ELF-1 (cell line): ENCODE measurements around the gene KY.

Experiments used
- DNase-seq: peaks from one replicate; pipeline ENCODE4 v3.0.0-alpha.2; 2016; ENCODE audit warnings: low read depth, low spot score

Gene KY

GRCh38 chr3:134644731-134645514, 5.9 kb downstream of the KY start:
- DNase-seq: peak; percentile 32

DNA sequence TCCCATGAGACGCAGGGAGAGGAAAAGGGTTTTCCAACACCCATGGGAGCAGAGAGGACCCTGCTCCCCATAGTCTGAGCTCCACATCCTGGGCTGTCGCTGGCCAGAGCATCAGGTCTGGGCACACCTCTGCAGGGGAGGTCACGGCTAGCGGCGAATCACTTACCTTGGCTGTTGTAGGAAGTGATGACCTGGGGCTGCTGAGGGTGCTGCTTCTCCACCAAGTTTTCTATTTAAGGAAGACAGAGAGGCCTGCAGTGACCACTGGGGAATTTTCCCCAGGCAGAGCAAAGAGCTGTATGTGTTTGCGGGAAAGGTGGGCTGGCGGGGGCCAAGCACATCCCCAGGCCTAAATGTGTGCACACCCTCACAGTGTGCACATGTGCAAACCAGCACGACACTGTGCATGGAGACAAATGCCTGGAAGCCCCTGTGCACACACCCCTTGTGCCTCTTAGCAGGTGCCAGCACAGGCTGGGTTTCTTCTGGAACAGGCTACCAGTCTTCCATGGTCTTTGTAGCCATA, 7.6 kb downstream of the KY start:
- no peak for DNase-seq

GRCh38 chr3:134642445-134643149, 8.2 kb downstream of the KY start:
- no peak for DNase-seq

GRCh38 chr3:134641671-134642300, 9.0 kb downstream of the KY start:
- no peak for DNase-seq

- DNase-seq: peak; percentile 83
Observed at GRCh38 chr3:134640872-134641470, 9.9 kb downstream of the KY start.

- DNase-seq: no peak
Observed at GRCh38 chr3:134640378-134640777, 10.4 kb downstream of the KY start.

DNA sequence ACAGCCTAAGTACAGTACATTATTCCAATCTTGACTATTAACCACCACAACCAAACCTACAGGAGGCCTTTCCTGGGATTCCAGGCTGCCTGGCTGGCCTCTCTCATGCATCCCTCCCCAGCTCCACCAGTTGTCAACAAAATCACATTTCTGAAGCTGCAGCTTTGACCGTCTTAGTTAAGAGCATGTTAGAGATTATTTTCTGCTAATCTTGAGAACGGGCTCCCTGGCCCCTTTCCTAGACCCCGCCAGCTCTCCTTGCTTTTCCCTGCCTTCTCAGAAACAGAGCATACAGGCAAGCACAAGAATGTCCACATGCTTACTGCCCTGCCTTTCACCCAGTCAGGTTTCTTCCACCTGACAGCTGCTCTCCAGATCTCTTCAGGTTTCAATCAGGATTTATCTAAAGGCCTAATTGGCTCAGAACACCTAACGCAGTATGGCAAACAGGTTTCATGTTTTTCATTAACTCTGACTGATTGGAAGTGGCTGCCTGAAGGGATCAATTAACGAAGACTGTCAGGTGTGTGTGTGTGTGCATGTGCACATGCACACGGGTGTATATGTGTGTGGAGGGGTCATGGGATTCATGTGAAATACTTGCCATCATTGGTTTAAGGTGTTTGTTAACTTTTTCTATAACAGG, 12.3 kb downstream of the KY start:
- no peak for DNase-seq

- no peak for DNase-seq
Observed at GRCh38 chr3:134636406-134636805, 14.4 kb downstream of the KY start.

DNA sequence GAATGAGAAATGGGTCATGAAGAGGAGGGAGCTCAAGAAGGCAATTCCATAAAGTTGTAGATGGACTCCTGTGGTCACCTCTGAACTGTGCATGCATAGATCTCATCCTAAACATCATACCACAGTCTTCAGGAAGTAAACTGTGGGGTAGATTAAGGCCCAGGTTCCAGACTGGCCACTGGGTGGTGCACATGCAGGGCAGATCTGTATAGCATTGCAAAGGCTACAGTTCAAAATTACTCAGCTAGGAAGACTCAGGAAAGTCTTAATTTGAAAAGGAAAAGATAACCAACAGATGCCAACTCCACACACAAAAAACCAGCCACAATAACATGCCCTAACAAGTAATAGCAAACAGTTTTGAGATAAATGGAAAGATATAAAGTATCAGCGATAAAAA, 20.3 kb downstream of the KY start:
- no peak for DNase-seq

DNA sequence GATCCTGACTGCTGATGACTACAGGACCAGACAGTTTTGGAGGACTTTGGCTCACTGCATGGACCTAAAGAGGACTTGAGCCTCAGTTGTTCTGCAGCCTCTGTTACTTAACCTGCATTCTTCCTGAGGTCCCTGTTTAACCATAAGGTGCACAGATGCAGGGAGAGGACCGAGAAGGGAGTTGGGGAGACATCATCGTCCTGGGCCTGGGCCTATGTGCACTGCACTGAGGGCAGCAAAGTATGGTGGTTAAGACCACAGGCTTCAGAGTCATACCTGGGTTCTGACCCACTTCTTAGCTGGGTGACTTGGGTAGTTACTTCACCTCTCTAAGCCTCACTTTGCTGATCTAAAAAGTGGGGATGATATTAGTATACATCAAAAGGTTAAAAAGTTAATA, 21.9 kb downstream of the KY start:
- DNase-seq: no peak

DNA sequence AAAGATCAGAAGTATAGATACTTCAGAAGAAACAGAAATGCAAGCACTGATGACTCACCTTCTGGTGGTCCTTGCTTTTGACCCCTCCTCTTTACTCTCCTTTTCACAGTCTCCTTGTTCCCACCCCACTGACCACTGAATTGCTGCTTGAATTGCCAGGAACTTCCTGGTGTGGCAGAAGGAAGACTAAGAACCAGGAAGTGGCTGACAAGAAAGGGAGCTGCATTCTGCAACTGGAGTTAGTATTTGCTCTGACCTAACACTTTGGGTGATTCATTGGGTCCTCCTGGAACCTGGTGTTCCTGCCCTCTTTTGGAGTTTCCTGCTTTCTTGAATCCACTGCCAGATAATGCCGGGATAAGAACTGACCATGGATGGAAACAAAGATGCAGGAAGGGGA, 23.0 kb downstream of the KY start:
- DNase-seq: no peak

DNA sequence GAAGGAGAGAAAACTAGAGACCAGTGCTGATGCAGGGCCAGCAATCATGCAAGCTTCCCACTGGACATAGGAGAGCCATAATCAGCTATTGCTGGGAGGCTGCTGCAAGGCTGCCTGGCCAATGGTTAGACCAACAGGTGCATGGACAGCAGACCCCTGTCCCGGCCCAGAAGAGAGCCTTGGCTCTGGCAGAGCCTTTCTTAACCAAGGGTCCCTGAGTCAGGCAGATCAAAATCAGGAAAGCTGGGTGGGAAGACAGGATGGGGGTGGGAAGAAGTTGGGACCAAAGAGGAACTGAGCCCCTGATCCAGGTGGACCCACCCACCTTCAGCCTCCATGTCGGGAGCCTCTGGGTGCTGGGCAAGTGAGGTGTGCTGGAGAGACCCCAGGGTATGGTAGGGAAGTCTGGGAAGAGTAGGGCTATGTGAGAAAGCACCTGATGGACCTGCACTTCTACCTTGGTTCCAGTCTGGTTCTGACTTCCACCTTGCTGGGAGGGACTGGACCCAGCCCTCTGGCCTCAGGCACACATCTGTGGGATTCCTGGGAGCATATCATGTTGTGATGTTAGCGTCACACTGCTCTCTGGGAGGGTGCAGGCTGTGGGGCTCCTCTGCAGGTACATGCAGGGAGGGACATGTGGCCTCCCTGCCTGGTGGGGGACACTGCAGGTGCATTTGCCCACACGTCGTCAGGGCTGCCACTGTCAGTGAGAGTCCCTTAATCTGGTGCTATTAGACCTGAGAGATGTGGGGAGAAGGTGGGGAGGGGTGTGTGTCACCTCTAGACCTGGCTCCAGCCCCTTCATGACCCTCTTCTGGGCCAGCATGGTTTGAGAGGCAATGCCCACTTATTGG, 24.7 kb downstream of the KY start:
- no peak for DNase-seq

GRCh38 chr3:134625462-134625861, 25.4 kb downstream of the KY start:
- no peak for DNase-seq

DNA sequence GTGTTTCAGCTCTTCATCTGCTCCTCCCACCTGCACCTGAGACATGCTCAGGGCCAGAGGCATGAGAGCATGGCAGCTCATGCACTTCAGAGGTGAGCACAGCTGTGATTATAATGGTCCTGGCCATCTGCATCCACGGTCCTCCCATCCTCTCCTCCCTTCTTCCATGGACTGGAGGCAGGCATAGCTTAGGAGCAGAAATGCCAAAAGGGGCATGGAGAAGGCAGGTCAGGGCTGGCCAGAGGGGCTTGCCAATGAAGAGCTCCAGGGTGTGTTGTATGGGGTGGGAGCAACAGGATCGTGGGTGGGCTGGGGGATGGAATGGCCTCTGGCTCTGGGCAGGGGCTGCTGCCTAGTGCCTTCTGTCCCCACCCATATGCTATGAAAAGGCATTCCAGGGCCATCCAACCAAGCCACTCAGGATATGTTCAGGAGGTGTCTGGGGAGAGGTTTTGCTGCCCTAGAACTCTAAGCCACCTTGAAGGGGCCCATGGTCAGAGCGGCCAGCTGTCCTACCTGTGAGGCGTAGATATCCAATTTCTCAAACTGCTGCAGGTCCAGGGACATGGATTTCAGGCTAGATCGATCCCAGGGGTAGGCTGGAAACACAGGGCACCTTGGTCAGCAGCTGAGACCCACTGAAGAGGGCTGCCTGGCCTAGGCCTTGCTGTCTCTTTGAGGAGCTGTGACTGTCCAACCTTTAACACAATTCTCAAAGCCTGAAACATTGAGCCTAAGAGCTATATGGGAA, 26.1 kb downstream of the KY start:
- DNase-seq: no peak

DNA sequence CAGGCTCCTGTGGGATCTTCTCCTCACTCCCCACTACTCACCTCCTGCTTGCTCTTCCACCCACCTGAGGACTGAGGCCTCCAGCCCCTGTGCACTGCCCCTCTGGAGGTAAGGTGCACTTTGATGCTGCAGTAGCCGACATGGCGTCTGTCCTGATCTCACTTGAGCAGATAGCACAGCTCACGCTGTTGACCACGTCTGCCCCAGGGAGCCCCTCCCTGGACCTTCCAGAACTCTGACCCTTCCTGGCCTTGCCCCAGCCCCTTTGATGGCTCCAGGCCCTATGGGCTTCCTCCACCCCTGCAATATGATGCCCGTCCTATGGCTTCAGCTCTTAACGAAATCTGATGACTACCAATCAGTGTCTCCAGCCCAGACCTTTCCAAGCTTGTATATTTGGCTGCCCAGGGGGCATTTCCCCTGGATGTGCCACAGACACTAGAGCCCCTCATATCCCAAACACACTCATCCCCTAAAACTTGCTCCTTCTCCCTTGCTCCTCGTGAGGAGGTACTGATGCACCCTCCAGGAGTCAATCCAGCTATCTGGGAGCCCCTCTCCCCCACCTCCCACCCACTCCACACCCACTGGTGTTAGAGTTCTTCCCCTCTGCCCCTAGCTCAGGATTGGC, 27.1 kb downstream of the KY start:
- no peak for DNase-seq

GRCh38 chr3:134622806-134623365, 27.9 kb downstream of the KY start:
- no peak for DNase-seq

GRCh38 chr3:134621854-134622253, 29.0 kb downstream of the KY start:
- DNase-seq: no peak

- DNase-seq: no peak
Observed at GRCh38 chr3:134620476-134621115, 30.2 kb downstream of the KY start.
